SK-N-SH (cell line): Measurements from ENCODE around the gene GUCA2B. TPM values are rescaled to one million over a fixed set of nuclear protein-coding genes. Genes with fewer than 3 reads are reported as not detected.

Experiments used
- CTCF ChIA-PET: fragments of 300-600, 350-600 bp; formaldehyde crosslinking; extraction: SDS; loops from one replicate; lab custom pipeline; 2021; lab: Yijun Ruan, JAX
- POLR2A ChIA-PET: fragments of 350-600 bp; sonication (Branson Sonifier 250); formaldehyde crosslinking; extraction: SDS; loops from one replicate; lab custom pipeline; 2020; ENCODE audit warnings: antibody characterized with exemption, inconsistent platforms; lab: Yijun Ruan, JAX
- DNase-seq: peaks from one replicate; pipeline ENCODE4 v3.0.0; 2012
- H2AFZ ChIP-seq: fragments of 200-600 bp; sonication (generic); 2 replicates; pipeline ENCODE4 v1.8.1; 2016; ENCODE audit warnings: antibody characterized with exemption, mild to moderate bottlenecking, low read depth
- H3F3A ChIP-seq: fragments of 200-600 bp; sonication (generic); replicated peaks from 2 replicates; pipeline ENCODE3; 2016; ENCODE audit warnings: antibody characterized with exemption, mild to moderate bottlenecking; ENCODE audit not compliant: insufficient read depth
- H3K27ac ChIP-seq, 2 experiments: fragments of 200-500 bp in 1 of 2; fragments of 200-600 bp in 1 of 2; sonication (Bioruptor generic) in 1 of 2; sonication (generic), shearing (Covaris generic) in 1 of 2; 2 replicates each; pipeline versions ENCODE4 v1.5.1 to v1.6.1; 2014 to 2016; ENCODE audit warnings: low read depth in 2 of 2, inconsistent platforms in 1 of 2, low read length in 1 of 2, mild to moderate bottlenecking in 1 of 2, mixed read lengths in 1 of 2
- H3K27me3 ChIP-seq: fragments of 200-600 bp; sonication (generic), shearing (Covaris generic); 2 replicates; pipeline ENCODE4 v1.6.1; 2016; ENCODE audit warnings: mixed run types; ENCODE audit not compliant: insufficient read depth
- H3K36me3 ChIP-seq, 2 experiments: fragments of 200-500 bp in 1 of 2; fragments of 200-600 bp in 1 of 2; sonication (Bioruptor generic) in 1 of 2; sonication (generic) in 1 of 2; replicated peaks in 1 of 2; 2 replicates each; pipeline versions ENCODE3 to v1.5.1; 2014 to 2016; ENCODE audit warnings: low read length in 1 of 2, mild to moderate bottlenecking in 1 of 2; ENCODE audit not compliant: insufficient read depth in 2 of 2, control insufficient read depth in 1 of 2
- H3K4me1 ChIP-seq, 2 experiments: fragments of 200-500 bp in 1 of 2; fragments of 200-600 bp in 1 of 2; sonication (Bioruptor generic) in 1 of 2; sonication (generic), shearing (Covaris generic) in 1 of 2; 2 replicates each; pipeline versions ENCODE4 v1.5.1 to v1.6.1; 2014 to 2016; ENCODE audit warnings: low read depth in 1 of 2, low read length in 1 of 2, mixed run types in 1 of 2; ENCODE audit not compliant: insufficient read depth in 2 of 2, control insufficient read depth in 1 of 2
- H3K4me2 ChIP-seq: fragments of 200-600 bp; sonication (generic), shearing (Covaris generic); 2 replicates; pipeline ENCODE4 v1.6.1; 2017; ENCODE audit warnings: mixed run types
- H3K4me3 ChIP-seq, 2 experiments: fragments of 200-500 bp in 1 of 2; fragments of 200-600 bp in 1 of 2; sonication (Bioruptor generic) in 1 of 2; sonication (generic), shearing (Covaris generic) in 1 of 2; 2 replicates each; pipeline versions ENCODE4 v1.5.1 to v1.8.1; 2014 to 2016; ENCODE audit warnings: low read depth in 2 of 2, inconsistent platforms in 1 of 2, low read length in 1 of 2, mild to moderate bottlenecking in 1 of 2, mixed read lengths in 1 of 2, moderate library complexity in 1 of 2
- H3K79me2 ChIP-seq: fragments of 200-600 bp; sonication (generic); 2 replicates; pipeline ENCODE4 v1.8.1; 2017; ENCODE audit warnings: mild to moderate bottlenecking; ENCODE audit not compliant: insufficient read depth
- H3K9ac ChIP-seq: fragments of 200-600 bp; sonication (generic); 2 replicates; pipeline ENCODE4 v1.6.1; 2017; ENCODE audit warnings: mixed run types
- H3K9me2 ChIP-seq: fragments of 200-600 bp; sonication (generic); 2 replicates; pipeline ENCODE4 v1.6.1; 2017; ENCODE audit warnings: mixed run types
- H3K9me3 ChIP-seq: fragments of 200-600 bp; sonication (generic); 2 replicates; pipeline ENCODE4 v1.6.1; 2017; ENCODE audit warnings: mixed run types, mild to moderate bottlenecking, moderate library complexity
- H4K20me1 ChIP-seq: fragments of 200-600 bp; sonication (generic); 2 replicates; pipeline ENCODE4 v1.6.1; 2017; ENCODE audit warnings: mild to moderate bottlenecking, mixed run types; ENCODE audit not compliant: insufficient read depth
- EP300 ChIP-seq, 2 experiments: IDR thresholded peaks; 2 replicates each; pipeline versions ENCODE4 v1.4.0 to v1.6.1; 2012; ENCODE audit warnings: borderline replicate concordance in 1 of 2, low read depth in 1 of 2, low read length in 1 of 2
- MAX ChIP-seq: IDR thresholded peaks from 2 replicates; pipeline ENCODE4 v1.4.0; 2012; ENCODE audit warnings: low read depth
- POLR2AphosphoS5 ChIP-seq: IDR thresholded peaks from 2 replicates; pipeline ENCODE4 v1.6.1; 2012; ENCODE audit warnings: low read depth, low read length
- RAD21 ChIP-seq: IDR thresholded peaks from 2 replicates; pipeline ENCODE4 v1.6.1; 2012; ENCODE audit warnings: mild to moderate bottlenecking, low read length
- SMC3 ChIP-seq: IDR thresholded peaks from 2 replicates; pipeline ENCODE4 v1.6.1; 2012; ENCODE audit warnings: low read depth, low read length, improper control_type of control experiment
- YY1 ChIP-seq: IDR thresholded peaks from 2 replicates; pipeline ENCODE4 v1.4.0; 2012; ENCODE audit warnings: low read depth, mild to moderate bottlenecking
- WGBS: methylation state at CpG from one replicate; pipeline ENCODE4 v1.1.6; 2017; ENCODE audit warnings: low lambda C conversion rate; 5-methylcytosine and 5-hydroxymethylcytosine counted together
- polyA plus RNA-seq, 3 experiments: library from polyadenylated mRNA; depleted of rRNA; stranded (reverse); fragments of >200 nt; gene quantifications; 2 replicates each; pipeline ENCODE4 v1.2.3, GENCODE V29; 2012
- TF ChIP-seq, protein P1 (sequence below): fragments of 200-600 bp; sonication (generic); IDR thresholded peaks from 2 replicates; pipeline ENCODE4 v1.6.1; 2017; ENCODE audit warnings: antibody characterized with exemption, mild to moderate bottlenecking, moderate library complexity

GUCA2B gene
- polyA plus RNA-seq, 1 of the 3 experiments (the other 2 are of a cell fraction): not detected

DNA sequence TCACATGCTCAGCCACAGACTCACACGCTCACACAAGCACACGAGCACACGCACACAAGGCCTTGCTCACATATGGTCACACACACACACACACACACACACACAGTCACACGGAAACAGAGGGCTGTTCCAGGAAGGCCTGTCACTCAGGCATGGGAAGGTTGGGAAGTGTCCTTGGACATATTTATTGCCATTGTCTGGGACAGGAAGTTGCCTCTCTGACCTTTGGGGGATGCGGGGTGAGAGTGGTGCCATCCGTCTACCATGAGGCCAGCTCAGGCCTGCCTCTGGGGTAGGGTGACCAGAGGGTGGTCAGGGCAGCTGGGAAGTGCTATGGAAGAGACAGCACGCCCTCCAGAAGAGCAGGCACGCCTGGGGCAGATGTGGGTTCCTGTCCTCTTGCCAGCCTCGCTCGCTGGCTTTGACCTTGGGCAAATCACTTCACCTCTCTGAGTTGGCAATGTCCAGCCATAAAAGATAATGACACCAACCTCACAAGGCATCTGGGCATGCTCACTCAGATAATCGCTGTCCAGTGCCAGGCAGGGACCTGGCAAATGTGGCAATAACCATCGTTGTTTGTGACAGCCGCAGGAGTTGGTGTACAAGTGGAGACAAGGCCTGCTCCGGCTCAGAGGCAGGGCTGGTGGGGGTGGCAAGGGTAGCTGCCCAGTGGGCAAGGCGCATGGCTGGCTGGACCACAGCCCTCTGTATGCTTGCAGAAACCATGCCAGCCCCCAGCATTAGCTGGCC is 19.3 kb downstream of the GUCA2B start:
- H4K20me1 ChIP-seq: peaks cover 9% of the 10 kb centered on the region
- H3K79me2 ChIP-seq: no peaks in the 10 kb centered on the region
- peaks cover 6% of the 10 kb centered on the region for H3F3A ChIP-seq
- 81% methylated on average over 10 of the region's 15 CpGs for WGBS
- H3K9me3 ChIP-seq: no peaks in the 10 kb centered on the region
- H3K9me2 ChIP-seq: no peaks in the 10 kb centered on the region
- DNase-seq: peak; percentile 64
- H3K36me3 ChIP-seq: peaks cover 0 to 9% of the 10 kb centered on the region in 2 experiments
- TF ChIP-seq YY1 (no peak), EP300 (IDR thresholded peaks at IDR 0.05; ENCODE audit: borderline replicate concordance in 1 of 2, low read depth in 1 of 2, low read length in 1 of 2) (peak in 1 of 2 experiments; percentile 69; a peak in 2 of 4 replicates)
- H2AFZ ChIP-seq: no peak overlapping the region
- no peaks in the 10 kb centered on the region for H3K27me3 ChIP-seq
- H3K4me3 ChIP-seq: no peak overlapping the region
- H3K4me2 ChIP-seq: no peak overlapping the region
- no peak overlapping the region for H3K9ac ChIP-seq
- POLR2A ChIA-PET: no interaction called here
- H3K27ac ChIP-seq: peak overlapping the region in 1 of 2 experiments; percentile 19; a peak in 2 of 4 replicates
- H3K4me1 ChIP-seq: peaks cover 6 to 41% of the 10 kb centered on the region in 2 experiments; a peak in 3 of 4 replicates
- CTCF ChIA-PET: interaction anchor here (0.6 to 4.4 kb wide), 47 partner anchors 7 to 972 kb away, joined by 3 to 31 read pairs (median 4); partner anchors contain the start of genes CCDC30, FOXJ3, GUCA2B and PPIH

DNA sequence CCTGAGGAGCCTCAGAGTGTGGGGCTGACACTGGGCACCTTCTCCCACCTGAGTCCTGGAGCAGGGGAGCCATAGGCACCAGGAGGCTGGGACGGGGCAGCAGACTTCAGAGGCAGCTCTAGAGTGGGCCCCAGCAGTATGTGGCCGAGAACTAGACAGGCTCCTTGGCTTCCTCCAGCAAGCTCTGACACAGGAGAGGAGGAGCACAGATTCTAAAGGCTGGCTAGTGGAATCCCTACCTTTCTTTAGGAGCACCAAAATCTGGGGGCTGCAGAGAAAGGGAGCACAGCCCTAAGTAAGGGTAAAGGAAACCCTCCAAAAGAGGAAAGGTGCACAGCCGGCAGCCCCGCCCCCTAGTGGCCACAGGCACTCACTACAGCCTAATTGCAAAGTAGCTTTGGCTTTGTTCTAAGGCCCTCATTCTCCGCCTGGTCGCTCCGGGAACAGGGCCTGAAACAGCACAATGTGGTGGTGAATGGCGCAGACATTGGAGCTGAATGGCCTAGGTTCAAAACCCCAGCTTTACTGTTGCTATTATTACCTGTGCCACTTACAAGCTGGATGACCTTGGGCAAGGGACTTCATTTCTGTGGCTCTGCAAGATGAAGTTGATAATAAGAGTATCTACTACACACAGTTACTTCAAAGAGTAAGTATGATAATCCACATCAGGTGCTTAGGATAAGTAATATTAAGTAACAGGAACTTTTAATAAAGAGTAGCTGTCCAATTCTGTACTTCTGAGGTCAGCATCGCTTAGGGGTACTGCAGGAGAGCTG is 20.1 kb downstream of the GUCA2B start:
- peaks cover 0 to 9% of the 10 kb centered on the region in 2 experiments for H3K36me3 ChIP-seq
- H4K20me1 ChIP-seq: peaks cover 15% of the 10 kb centered on the region
- peak; percentile 74 for DNase-seq
- TF ChIP-seq SMC3: peak; percentile 73
- peak; percentile 64 for TF ChIP-seq RAD21
- TF ChIP-seq, protein P1, sequence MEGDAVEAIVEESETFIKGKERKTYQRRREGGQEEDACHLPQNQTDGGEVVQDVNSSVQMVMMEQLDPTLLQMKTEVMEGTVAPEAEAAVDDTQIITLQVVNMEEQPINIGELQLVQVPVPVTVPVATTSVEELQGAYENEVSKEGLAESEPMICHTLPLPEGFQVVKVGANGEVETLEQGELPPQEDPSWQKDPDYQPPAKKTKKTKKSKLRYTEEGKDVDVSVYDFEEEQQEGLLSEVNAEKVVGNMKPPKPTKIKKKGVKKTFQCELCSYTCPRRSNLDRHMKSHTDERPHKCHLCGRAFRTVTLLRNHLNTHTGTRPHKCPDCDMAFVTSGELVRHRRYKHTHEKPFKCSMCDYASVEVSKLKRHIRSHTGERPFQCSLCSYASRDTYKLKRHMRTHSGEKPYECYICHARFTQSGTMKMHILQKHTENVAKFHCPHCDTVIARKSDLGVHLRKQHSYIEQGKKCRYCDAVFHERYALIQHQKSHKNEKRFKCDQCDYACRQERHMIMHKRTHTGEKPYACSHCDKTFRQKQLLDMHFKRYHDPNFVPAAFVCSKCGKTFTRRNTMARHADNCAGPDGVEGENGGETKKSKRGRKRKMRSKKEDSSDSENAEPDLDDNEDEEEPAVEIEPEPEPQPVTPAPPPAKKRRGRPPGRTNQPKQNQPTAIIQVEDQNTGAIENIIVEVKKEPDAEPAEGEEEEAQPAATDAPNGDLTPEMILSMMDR: peak; percentile 96
- TF ChIP-seq POLR2AphosphoS5: no peak
- TF ChIP-seq MAX: no peak
- H3K9me2 ChIP-seq: no peaks in the 10 kb centered on the region
- no peak overlapping the region for H2AFZ ChIP-seq
- H3K9me3 ChIP-seq: no peaks in the 10 kb centered on the region
- no peaks in the 10 kb centered on the region for H3K27me3 ChIP-seq
- CTCF ChIA-PET: interaction anchor here (0.5 to 4.4 kb wide), 75 partner anchors 8 to 973 kb away, joined by 3 to 31 read pairs (median 4); partner anchors contain the start of genes CCDC30, FOXJ3, GUCA2B and PPIH
- peaks cover 10% of the 10 kb centered on the region for H3F3A ChIP-seq
- H3K4me2 ChIP-seq: no peak overlapping the region
- WGBS: 62% methylated on average over 8 of the region's 9 CpGs
- H3K4me1 ChIP-seq: peaks cover 14 to 46% of the 10 kb centered on the region in 2 experiments; a peak in 3 of 4 replicates
- no peaks in the 10 kb centered on the region for H3K79me2 ChIP-seq
- H3K9ac ChIP-seq: no peak overlapping the region
- H3K27ac ChIP-seq: peak overlapping the region in 1 of 2 experiments; percentile 19; a peak in 2 of 4 replicates
- H3K4me3 ChIP-seq: peak overlapping the region in 1 of 2 experiments; percentile 10; a peak in 1 of 4 replicates
- POLR2A ChIA-PET: no interaction called here
